Liver (tissue), 3 donors: ENCODE data around the gene LIMS1.
"Not testable (repeated sequence)": the region's sequence is repeated elsewhere in the genome, so short reads cannot be mapped to it uniquely, and the experiment has no call there.

ENCODE experiments used
- GABPA ChIP-seq, 2 donors: IDR thresholded peaks in 1 of 2; conservative IDR thresholded peaks in 1 of 2; 2 replicates each; pipeline ENCODE4 v1.6.1; 2016; ENCODE audit warnings: antibody characterized with exemption in 2 of 2, mild to moderate bottlenecking in 1 of 2, moderate library complexity in 1 of 2
- RAD21 ChIP-seq, 2 donors: IDR thresholded peaks; 2 replicates each; pipeline ENCODE4 v1.6.1; 2016; ENCODE audit warnings: antibody characterized with exemption in 2 of 2, mild to moderate bottlenecking in 2 of 2
- REST ChIP-seq: IDR thresholded peaks from 2 replicates; pipeline ENCODE4 v1.6.1; 2016; ENCODE audit warnings: antibody characterized with exemption, mild to moderate bottlenecking
- RXRA ChIP-seq, 2 donors: IDR thresholded peaks; 2 replicates each; pipeline ENCODE4 v1.6.1; 2017 to 2018; ENCODE audit warnings: antibody characterized with exemption in 2 of 2, mild to moderate bottlenecking in 1 of 2
- SP1 ChIP-seq: IDR thresholded peaks from 2 replicates; pipeline ENCODE4 v1.6.1; 2018; ENCODE audit warnings: antibody characterized with exemption, mild to moderate bottlenecking
- TAF1 ChIP-seq: conservative IDR thresholded peaks from 2 replicates; pipeline ENCODE4 v1.6.1; 2016; ENCODE audit warnings: antibody characterized with exemption, mild to moderate bottlenecking
- TF ChIP-seq, protein P1 (sequence below): fragments of 150-350 bp; IDR thresholded peaks from 2 replicates; pipeline ENCODE4 v1.5.1; 2017; ENCODE audit warnings: improper control_type of control experiment, low read depth, low read length; ENCODE audit not compliant: missing input control
- TF ChIP-seq, protein P2 (sequence below): IDR thresholded peaks from 2 replicates; pipeline ENCODE4 v1.6.1; 2016; ENCODE audit warnings: antibody characterized with exemption
- TF ChIP-seq, protein P3 (sequence below): IDR thresholded peaks from 2 replicates; pipeline ENCODE4 v1.6.1; 2016; ENCODE audit warnings: antibody characterized with exemption
- donor health status: healthy.
- donor health status: healthy.

DNA sequence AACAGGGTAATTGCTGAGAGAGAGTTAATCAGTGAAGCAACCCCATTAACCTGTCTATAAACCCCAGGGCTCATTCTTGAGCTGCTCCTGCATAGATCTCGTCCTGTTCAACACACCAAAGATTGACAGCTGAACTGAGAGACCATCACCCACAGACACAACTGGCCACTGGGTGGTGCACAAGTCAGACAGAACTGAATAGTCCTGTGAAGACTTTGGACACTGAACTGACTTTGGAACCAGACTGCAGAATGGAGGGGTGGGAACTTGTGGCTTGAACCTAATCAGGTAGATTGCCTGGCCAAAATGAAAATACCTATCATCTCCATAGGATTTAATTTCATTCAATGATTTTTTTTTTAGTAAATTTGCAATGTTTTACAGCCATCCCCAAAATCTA lies 155.7 kb downstream of the LIMS1 start:
- TF ChIP-seq, protein P1, sequence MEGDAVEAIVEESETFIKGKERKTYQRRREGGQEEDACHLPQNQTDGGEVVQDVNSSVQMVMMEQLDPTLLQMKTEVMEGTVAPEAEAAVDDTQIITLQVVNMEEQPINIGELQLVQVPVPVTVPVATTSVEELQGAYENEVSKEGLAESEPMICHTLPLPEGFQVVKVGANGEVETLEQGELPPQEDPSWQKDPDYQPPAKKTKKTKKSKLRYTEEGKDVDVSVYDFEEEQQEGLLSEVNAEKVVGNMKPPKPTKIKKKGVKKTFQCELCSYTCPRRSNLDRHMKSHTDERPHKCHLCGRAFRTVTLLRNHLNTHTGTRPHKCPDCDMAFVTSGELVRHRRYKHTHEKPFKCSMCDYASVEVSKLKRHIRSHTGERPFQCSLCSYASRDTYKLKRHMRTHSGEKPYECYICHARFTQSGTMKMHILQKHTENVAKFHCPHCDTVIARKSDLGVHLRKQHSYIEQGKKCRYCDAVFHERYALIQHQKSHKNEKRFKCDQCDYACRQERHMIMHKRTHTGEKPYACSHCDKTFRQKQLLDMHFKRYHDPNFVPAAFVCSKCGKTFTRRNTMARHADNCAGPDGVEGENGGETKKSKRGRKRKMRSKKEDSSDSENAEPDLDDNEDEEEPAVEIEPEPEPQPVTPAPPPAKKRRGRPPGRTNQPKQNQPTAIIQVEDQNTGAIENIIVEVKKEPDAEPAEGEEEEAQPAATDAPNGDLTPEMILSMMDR, result not testable (repeated sequence)
- not testable (repeated sequence) for TF ChIP-seq REST; TAF1; SP1; GABPA (IDR thresholded peaks at IDR 0.05 in 1 of 2, conservative IDR thresholded peaks at IDR 0.05 in 1 of 2); RXRA (IDR thresholded peaks at IDR 0.05)
- TF ChIP-seq RAD21 (IDR thresholded peaks at IDR 0.05), result peak; percentile 39 to 49
- TF ChIP-seq, protein P2, sequence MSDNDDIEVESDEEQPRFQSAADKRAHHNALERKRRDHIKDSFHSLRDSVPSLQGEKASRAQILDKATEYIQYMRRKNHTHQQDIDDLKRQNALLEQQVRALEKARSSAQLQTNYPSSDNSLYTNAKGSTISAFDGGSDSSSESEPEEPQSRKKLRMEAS, result not testable (repeated sequence)
- TF ChIP-seq, protein P3, sequence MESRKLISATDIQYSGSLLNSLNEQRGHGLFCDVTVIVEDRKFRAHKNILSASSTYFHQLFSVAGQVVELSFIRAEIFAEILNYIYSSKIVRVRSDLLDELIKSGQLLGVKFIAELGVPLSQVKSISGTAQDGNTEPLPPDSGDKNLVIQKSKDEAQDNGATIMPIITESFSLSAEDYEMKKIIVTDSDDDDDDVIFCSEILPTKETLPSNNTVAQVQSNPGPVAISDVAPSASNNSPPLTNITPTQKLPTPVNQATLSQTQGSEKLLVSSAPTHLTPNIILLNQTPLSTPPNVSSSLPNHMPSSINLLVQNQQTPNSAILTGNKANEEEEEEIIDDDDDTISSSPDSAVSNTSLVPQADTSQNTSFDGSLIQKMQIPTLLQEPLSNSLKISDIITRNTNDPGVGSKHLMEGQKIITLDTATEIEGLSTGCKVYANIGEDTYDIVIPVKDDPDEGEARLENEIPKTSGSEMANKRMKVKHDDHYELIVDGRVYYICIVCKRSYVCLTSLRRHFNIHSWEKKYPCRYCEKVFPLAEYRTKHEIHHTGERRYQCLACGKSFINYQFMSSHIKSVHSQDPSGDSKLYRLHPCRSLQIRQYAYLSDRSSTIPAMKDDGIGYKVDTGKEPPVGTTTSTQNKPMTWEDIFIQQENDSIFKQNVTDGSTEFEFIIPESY, result not testable (repeated sequence)
